ENCODE data around the gene TIPIN. TPM values are rescaled to one million over a fixed set of nuclear protein-coding genes. Genes with fewer than 3 reads are reported as not detected.

The TIPIN gene
- polyA plus RNA-seq, 6 donors from 2014 or later: 6.2 to 14.8 (median 12.4) TPM

GRCh38 chr15:66290518-66290917 lies 66.0 kb downstream of the TIPIN start:
- no peaks in the 10 kb centered on the region for H3K36me3 Mint-ChIP-seq
- DNase-seq (no peak), ATAC-seq (ENCODE audit: low read depth in 2 of 2) (no peak)
- H3K9me3 Mint-ChIP-seq: no peaks in the 10 kb centered on the region
- H3K27ac Mint-ChIP-seq: peak overlapping the region in 1 of 6 donors; percentile 68
- peak overlapping the region in 1 of 8 donors; percentile 19 for H3K4me3 Mint-ChIP-seq
- H3K27me3 Mint-ChIP-seq: no peaks in the 10 kb centered on the region
- peaks cover 12 to 38% (median 24%) of the 10 kb centered on the region in 3 donors for H3K4me1 Mint-ChIP-seq

- no peak for DNase-seq
- H3K4me1 Mint-ChIP-seq: peaks cover 12 to 35% (median 24%) of the 10 kb centered on the region in 3 donors
- no peaks in the 10 kb centered on the region for H3K27me3 Mint-ChIP-seq
- H3K4me3 Mint-ChIP-seq: peak overlapping the region in 2 of 8 donors; percentile 13 to 19
- H3K27ac Mint-ChIP-seq: peak overlapping the region in 2 of 6 donors; percentile 26 to 68
- no peaks in the 10 kb centered on the region for H3K9me3 Mint-ChIP-seq
- no peak for ATAC-seq (ENCODE audit: low read depth in 2 of 2)
- H3K36me3 Mint-ChIP-seq: no peaks in the 10 kb centered on the region
Measured at GRCh38 chr15:66290007-66290406, 66.5 kb downstream of the TIPIN start.

GRCh38 chr15:66288551-66289185 lies 67.8 kb downstream of the TIPIN start:
- Mint-ChIP-seq H3K9me3 (no peaks in the 10 kb centered on the region), H3K4me3 (no peak overlapping the region), H3K27me3 (no peaks in the 10 kb centered on the region), H3K36me3 (no peaks in the 10 kb centered on the region), H3K4me1 (peaks cover 12 to 25% (median 15%) of the 10 kb centered on the region in 3 donors), H3K27ac (no peak overlapping the region)
- ATAC-seq (ENCODE audit: low read depth in 2 of 2): no peak
- no peak for DNase-seq

- peaks cover 12 to 25% (median 15%) of the 10 kb centered on the region in 3 donors for H3K4me1 Mint-ChIP-seq
- H3K36me3 Mint-ChIP-seq: no peaks in the 10 kb centered on the region
- H3K9me3 Mint-ChIP-seq: no peaks in the 10 kb centered on the region
- ATAC-seq (ENCODE audit: low read depth in 2 of 2) (no peak), DNase-seq (no peak)
- H3K27me3 Mint-ChIP-seq: no peaks in the 10 kb centered on the region
- no peak overlapping the region for H3K27ac Mint-ChIP-seq
- H3K4me3 Mint-ChIP-seq: peak overlapping the region in 1 of 8 donors; percentile 74
Measured at GRCh38 chr15:66288093-66288492, 68.4 kb downstream of the TIPIN start.

- Mint-ChIP-seq H3K4me1 (peaks cover 12 to 19% (median 14%) of the 10 kb centered on the region in 3 donors), H3K36me3 (no peaks in the 10 kb centered on the region), H3K27me3 (no peaks in the 10 kb centered on the region), H3K9me3 (no peaks in the 10 kb centered on the region), H3K27ac (no peak overlapping the region), H3K4me3 (peak overlapping the region in 1 of 8 donors; percentile 74)
- DNase-seq: peak; percentile 20
- no peak for ATAC-seq (ENCODE audit: low read depth in 2 of 2)
Measured at GRCh38 chr15:66287461-66288057, 68.9 kb downstream of the TIPIN start.

Other genes with a start within 250 kb of the TIPIN start
- gene MEGF11, start 102.9 kb downstream of the TIPIN start, polyA plus RNA-seq (ENCODE audit: low read depth in 6 of 6): under 1 TPM in 1 of 6 donors, not detected in 5; 1.00 TPM
- gene DIS3L, start 63.1 kb downstream of the TIPIN start, polyA plus RNA-seq (ENCODE audit: low read depth in 6 of 6): 10 to 100 TPM; 21.8 to 38.4 (median 23.7) TPM
- 10 to 100 TPM; 40.0 to 45.8 (median 42.5) TPM for gene MAP2K1, start 30.2 kb upstream of the TIPIN start, polyA plus RNA-seq (ENCODE audit: low read depth in 6 of 6)
- 10 to 100 TPM; 45.0 to 69.6 (median 53.4) TPM for gene SNAPC5, start 141.1 kb upstream of the TIPIN start, polyA plus RNA-seq (ENCODE audit: low read depth in 6 of 6)
- 1,000 to 10,000 TPM in 2 of 6 donors, 100 to 1,000 TPM in 4; 642 to 1,068 (median 924) TPM for gene RPL4, start 148.2 kb upstream of the TIPIN start, polyA plus RNA-seq (ENCODE audit: low read depth in 6 of 6)
- 10 to 100 TPM in 3 of 6 donors, 1 to 10 TPM in 3; 3.9 to 15.9 (median 10.1) TPM for gene ZWILCH, start 148.6 kb upstream of the TIPIN start, polyA plus RNA-seq (ENCODE audit: low read depth in 6 of 6)
- under 1 TPM in 3 of 6 donors, not detected in 3; 0.09 to 0.31 (median 0.17) TPM for gene LCTL, start 209.3 kb upstream of the TIPIN start, polyA plus RNA-seq (ENCODE audit: low read depth in 6 of 6)